DMS53 treated with DMSO at 0.1 percent for 48 hours (cell line): ENCODE data around the gene ASTN2.

Experiments
- DNase-seq: peaks from one replicate; lab custom pipeline; 2025; ENCODE audit not compliant: unreplicated experiment; lab: John Stamatoyannopoulos, UW

The ASTN2 gene

GRCh38 chr9:116594547-116594946, 820.3 kb downstream of the ASTN2 start:
- DNase-seq, result no peak

- DNase-seq, result no peak
These were observed 821.9 kb downstream of the ASTN2 start for GRCh38 chr9:116592970-116593369.

GRCh38 chr9:116589392-116590354, 825.2 kb downstream of the ASTN2 start:
- DNase-seq, result peak; percentile 58

GRCh38 chr9:116587919-116588318, 826.9 kb downstream of the ASTN2 start:
- no peak for DNase-seq

GRCh38 chr9:116585896-116586295, 829.0 kb downstream of the ASTN2 start:
- no peak for DNase-seq

- no peak for DNase-seq
These were observed 829.7 kb downstream of the ASTN2 start for GRCh38 chr9:116585204-116585603.

- DNase-seq, result no peak
These were observed 834.0 kb downstream of the ASTN2 start for GRCh38 chr9:116580853-116581252.

- DNase-seq, result no peak
These were observed 838.5 kb downstream of the ASTN2 start for GRCh38 chr9:116576386-116576785.

GRCh38 chr9:116574027-116574679, 840.7 kb downstream of the ASTN2 start:
- DNase-seq, result peak; percentile 34

GRCh38 chr9:116572095-116572748, 842.6 kb downstream of the ASTN2 start:
- peak; percentile 54 for DNase-seq

GRCh38 chr9:116569111-116569510, 845.7 kb downstream of the ASTN2 start:
- no peak for DNase-seq

- DNase-seq, result peak; percentile 68
These were observed 848.0 kb downstream of the ASTN2 start for GRCh38 chr9:116566677-116567488.

- DNase-seq, result no peak
These were observed 848.9 kb downstream of the ASTN2 start for GRCh38 chr9:116565986-116566385.

GRCh38 chr9:116564266-116564793, 850.5 kb downstream of the ASTN2 start:
- DNase-seq, result no peak

- DNase-seq, result no peak
These were observed 855.9 kb downstream of the ASTN2 start for GRCh38 chr9:116558818-116559540.

- DNase-seq, result no peak
These were observed 856.8 kb downstream of the ASTN2 start for GRCh38 chr9:116558035-116558434.

- no peak for DNase-seq
These were observed 859.2 kb downstream of the ASTN2 start for GRCh38 chr9:116555556-116556155.

- no peak for DNase-seq
These were observed 859.7 kb downstream of the ASTN2 start for GRCh38 chr9:116555119-116555518.

GRCh38 chr9:116550696-116551436, 864.0 kb downstream of the ASTN2 start:
- DNase-seq, result no peak
